ENCODE results near the gene AP4M1.

AP4M1 gene

DNA sequence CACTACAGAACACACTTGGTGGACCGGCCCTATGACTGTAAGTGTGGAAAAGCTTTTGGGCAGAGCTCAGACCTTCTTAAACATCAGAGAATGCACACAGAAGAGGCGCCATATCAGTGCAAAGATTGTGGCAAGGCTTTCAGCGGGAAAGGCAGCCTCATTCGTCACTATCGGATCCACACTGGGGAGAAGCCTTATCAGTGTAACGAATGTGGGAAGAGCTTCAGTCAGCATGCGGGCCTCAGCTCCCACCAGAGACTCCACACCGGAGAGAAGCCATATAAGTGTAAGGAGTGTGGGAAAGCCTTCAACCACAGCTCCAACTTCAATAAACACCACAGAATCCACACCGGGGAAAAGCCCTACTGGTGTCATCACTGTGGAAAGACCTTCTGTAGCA is 37.3 kb upstream of the AP4M1 start:
- DNase-seq (ENCODE audit: low spot score): no peak
- in situ Hi-C loops (cut with MboI; ENCODE audit: low sequenced_read_pairs, unreplicated experiment): no loop called here
- TF ChIP-seq, protein P1, sequence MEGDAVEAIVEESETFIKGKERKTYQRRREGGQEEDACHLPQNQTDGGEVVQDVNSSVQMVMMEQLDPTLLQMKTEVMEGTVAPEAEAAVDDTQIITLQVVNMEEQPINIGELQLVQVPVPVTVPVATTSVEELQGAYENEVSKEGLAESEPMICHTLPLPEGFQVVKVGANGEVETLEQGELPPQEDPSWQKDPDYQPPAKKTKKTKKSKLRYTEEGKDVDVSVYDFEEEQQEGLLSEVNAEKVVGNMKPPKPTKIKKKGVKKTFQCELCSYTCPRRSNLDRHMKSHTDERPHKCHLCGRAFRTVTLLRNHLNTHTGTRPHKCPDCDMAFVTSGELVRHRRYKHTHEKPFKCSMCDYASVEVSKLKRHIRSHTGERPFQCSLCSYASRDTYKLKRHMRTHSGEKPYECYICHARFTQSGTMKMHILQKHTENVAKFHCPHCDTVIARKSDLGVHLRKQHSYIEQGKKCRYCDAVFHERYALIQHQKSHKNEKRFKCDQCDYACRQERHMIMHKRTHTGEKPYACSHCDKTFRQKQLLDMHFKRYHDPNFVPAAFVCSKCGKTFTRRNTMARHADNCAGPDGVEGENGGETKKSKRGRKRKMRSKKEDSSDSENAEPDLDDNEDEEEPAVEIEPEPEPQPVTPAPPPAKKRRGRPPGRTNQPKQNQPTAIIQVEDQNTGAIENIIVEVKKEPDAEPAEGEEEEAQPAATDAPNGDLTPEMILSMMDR (IDR thresholded peaks at IDR 0.05; ENCODE audit: borderline replicate concordance, control extremely low read depth, extremely low read depth, insufficient read depth, missing control alignments): no peak

DNA sequence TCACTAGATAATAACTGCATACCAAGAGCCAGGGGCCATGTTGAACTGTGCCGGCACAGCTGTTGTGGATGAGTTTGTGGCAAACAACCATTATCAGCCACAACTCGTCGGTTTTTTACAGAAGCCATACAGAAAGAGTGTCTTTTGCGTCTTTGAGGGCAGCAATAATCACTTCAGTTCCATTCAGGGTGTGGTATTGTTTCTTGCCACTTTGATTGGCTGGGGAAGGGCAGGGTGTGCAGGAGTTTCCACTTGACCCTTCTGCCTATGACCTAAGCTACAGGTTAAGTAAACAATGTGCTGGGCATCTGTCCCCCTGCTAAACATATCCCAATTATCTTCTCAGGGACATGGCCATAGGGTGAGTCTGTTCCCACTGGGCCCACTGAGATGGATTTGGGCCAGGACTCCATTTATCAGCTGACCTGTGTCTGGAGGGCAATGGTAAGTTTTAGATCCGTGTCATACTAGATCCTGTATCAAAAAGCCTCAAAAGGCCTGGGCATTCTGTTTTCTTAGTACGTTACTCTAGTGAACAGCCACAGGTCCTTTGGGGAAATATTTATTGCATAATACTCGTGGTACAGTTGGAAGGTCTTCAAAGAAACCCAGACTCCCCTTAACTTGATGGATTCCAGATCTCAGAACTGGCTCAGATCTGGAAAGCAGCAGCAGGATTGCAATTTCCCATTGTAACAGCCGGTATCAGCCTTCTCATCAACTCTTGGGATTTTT is 35.8 kb upstream of the AP4M1 start:
- in situ Hi-C loops (cut with MboI; ENCODE audit: low sequenced_read_pairs, unreplicated experiment): no loop called here
- no peak for DNase-seq (ENCODE audit: low spot score)

GRCh38 chr7:100066953-100067352 is 34.5 kb upstream of the AP4M1 start:
- TF ChIP-seq, protein P1 (IDR thresholded peaks at IDR 0.05; ENCODE audit: borderline replicate concordance, control extremely low read depth, extremely low read depth, insufficient read depth, missing control alignments): no peak
- in situ Hi-C loops (cut with MboI; ENCODE audit: low sequenced_read_pairs, unreplicated experiment): no loop called here
- no peak for DNase-seq (ENCODE audit: low spot score)

More for the DNA sequence above, 35.8 kb upstream of the AP4M1 start:
- TF ChIP-seq, protein P1 (IDR thresholded peaks at IDR 0.05; ENCODE audit: borderline replicate concordance, control extremely low read depth, extremely low read depth, insufficient read depth, missing control alignments): no peak

DNA sequence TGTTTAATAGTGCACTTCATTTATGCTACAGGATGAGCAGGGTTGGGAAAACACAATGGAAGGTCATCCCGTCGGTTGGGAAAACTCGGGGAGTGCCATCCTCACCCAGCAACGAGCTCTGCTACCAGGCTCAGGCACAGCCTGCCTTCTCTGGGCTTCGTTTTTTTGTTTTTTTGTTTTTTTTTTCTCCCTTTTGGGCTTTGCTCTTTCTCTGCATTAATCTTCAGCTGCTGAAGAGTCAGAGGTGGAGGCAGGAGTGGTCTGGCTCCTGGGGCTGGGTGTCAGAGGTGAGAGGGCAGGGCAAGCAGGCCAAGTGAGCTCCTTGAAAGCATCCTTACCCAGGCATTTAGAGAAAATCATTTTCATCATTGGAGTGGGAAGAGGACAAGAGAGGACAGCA is 31.5 kb upstream of the AP4M1 start:
- in situ Hi-C loops (cut with MboI; ENCODE audit: low sequenced_read_pairs, unreplicated experiment): loop anchor here (10.0 kb wide), 1 partner anchor 75 kb away; no protein-coding TSS in a partner anchor
- no peak for DNase-seq (ENCODE audit: low spot score)
- TF ChIP-seq, protein P1 (IDR thresholded peaks at IDR 0.05; ENCODE audit: borderline replicate concordance, control extremely low read depth, extremely low read depth, insufficient read depth, missing control alignments): no peak

DNA sequence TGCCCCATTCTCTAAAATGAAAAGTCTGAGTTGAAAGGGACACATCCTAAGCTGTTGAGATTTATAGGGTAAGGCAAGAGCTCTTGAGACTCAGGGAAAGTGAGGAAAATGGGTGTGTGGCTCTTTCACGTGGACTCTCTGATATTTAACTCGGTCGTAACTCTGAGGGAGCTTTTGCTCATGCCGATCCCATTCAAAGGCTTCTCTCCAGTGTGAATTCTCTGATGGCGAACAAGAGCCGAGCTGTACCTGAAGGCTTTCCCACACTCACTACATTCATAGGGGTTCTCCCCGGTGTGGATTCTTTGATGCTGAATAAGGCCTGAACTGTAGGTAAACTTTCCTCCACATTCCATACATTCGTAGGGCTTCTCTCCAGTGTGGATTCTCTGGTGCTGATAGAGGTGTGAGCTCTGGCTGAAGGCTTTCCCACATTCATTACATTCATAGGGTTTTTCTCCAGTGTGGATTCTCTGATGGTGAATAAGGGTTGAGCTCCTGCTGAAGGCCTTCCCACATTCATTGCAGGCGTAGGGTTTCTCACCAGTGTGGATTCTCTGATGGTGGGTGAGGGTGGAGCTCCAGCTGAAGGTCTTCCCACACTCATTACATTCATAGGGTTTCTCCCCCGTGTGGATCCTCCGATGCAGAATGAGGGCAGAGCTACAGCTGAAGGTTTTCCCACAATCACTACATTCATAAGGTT is 30.3 kb upstream of the AP4M1 start:
- in situ Hi-C loops (cut with MboI; ENCODE audit: low sequenced_read_pairs, unreplicated experiment): loop anchor here (10.0 kb wide), 1 partner anchor 76 kb away; no protein-coding TSS in a partner anchor
- TF ChIP-seq, protein P1 (IDR thresholded peaks at IDR 0.05; ENCODE audit: borderline replicate concordance, control extremely low read depth, extremely low read depth, insufficient read depth, missing control alignments): no peak
- DNase-seq (ENCODE audit: low spot score): no peak

DNA sequence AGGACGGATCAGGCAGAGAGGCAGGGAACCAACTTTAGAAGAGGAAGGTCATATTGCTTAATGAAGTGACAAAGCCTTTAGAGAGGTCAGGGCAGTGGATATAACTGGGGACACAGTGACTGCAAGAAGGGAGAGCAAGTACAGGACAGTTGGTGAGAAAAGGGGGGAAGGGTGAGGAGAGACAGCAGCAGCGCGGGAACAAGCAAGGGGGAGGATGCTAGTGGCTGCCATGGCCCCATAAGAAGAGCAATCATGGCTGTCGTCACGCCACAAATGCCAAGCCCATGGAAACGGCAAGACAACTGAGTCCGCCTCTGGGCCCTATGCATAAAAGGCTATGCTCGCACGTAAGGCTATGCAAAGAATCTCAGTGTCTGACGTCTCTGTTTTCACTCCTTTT is 29.0 kb upstream of the AP4M1 start:
- TF ChIP-seq, protein P1 (IDR thresholded peaks at IDR 0.05; ENCODE audit: borderline replicate concordance, control extremely low read depth, extremely low read depth, insufficient read depth, missing control alignments): no peak
- in situ Hi-C loops (cut with MboI; ENCODE audit: low sequenced_read_pairs, unreplicated experiment): loop anchor here (10.0 kb wide), 1 partner anchor 78 kb away; no protein-coding TSS in a partner anchor
- DNase-seq (ENCODE audit: low spot score): no peak

Data from GM13976 (cell line).